GM23248 (cell line): ENCODE measurements around the gene FTL. TPM values are rescaled to one million over a fixed set of nuclear protein-coding genes. Genes with fewer than 3 reads are reported as not detected.
"Not testable (repeated sequence)": the region's sequence is repeated elsewhere in the genome, so short reads cannot be mapped to it uniquely, and the experiment has no call there.

ENCODE experiments used
- DNase-seq: peaks from one replicate; pipeline ENCODE4 v3.0.0-alpha.2; 2015
- H2AFZ ChIP-seq: fragments of 200-600 bp; sonication (generic); 2 replicates; pipeline ENCODE4 v1.6.1; 2016; ENCODE audit warnings: antibody characterized with exemption
- H3F3A ChIP-seq: fragments of 200-600 bp; sonication (generic); 2 replicates; pipeline ENCODE4 v1.6.1; 2016; ENCODE audit warnings: mild to moderate bottlenecking, antibody characterized with exemption, mixed run types; ENCODE audit not compliant: insufficient read depth
- H3K27ac ChIP-seq: fragments of 200-600 bp; sonication (generic); 2 replicates; pipeline ENCODE4 v1.5.1; 2016; ENCODE audit warnings: mild to moderate bottlenecking
- H3K27me3 ChIP-seq: fragments of 200-600 bp; sonication (generic); replicated peaks from 2 replicates; pipeline ENCODE4 v1.6.1; 2016; ENCODE audit warnings: mild to moderate bottlenecking; ENCODE audit not compliant: insufficient read depth
- H3K36me3 ChIP-seq: fragments of 200-600 bp; sonication (generic); 2 replicates; pipeline ENCODE4 v1.6.1; 2016; ENCODE audit warnings: low read depth, mild to moderate bottlenecking
- H3K4me1 ChIP-seq: fragments of 200-600 bp; sonication (generic); 2 replicates; pipeline ENCODE4 v1.6.1; 2016; ENCODE audit warnings: mild to moderate bottlenecking; ENCODE audit not compliant: insufficient read depth
- H3K4me2 ChIP-seq: fragments of 200-600 bp; sonication (generic); one replicate; pipeline ENCODE4 v1.6.1; 2016; ENCODE audit warnings: mild to moderate bottlenecking; ENCODE audit not compliant: unreplicated experiment
- H3K4me3 ChIP-seq: fragments of 200-600 bp; sonication (generic); 2 replicates; pipeline ENCODE4 v1.5.1; 2016; ENCODE audit warnings: mild to moderate bottlenecking
- H3K79me2 ChIP-seq: fragments of 200-600 bp; sonication (generic); 2 replicates; pipeline ENCODE4 v1.6.1; 2016; ENCODE audit warnings: mild to moderate bottlenecking; ENCODE audit not compliant: insufficient read depth
- H3K9ac ChIP-seq: fragments of 200-600 bp; sonication (generic); 2 replicates; pipeline ENCODE4 v1.6.1; 2016; ENCODE audit warnings: mild to moderate bottlenecking
- H3K9me2 ChIP-seq: fragments of 200-600 bp; sonication (generic); 2 replicates; pipeline ENCODE4 v1.6.1; 2016; ENCODE audit warnings: mixed run types, mild to moderate bottlenecking, moderate library complexity; ENCODE audit not compliant: insufficient read depth
- H3K9me3 ChIP-seq: fragments of 200-600 bp; sonication (generic); one replicate; pipeline ENCODE4 v1.6.1; 2017; ENCODE audit warnings: low read depth
- H4K20me1 ChIP-seq: fragments of 200-600 bp; sonication (generic); 2 replicates; pipeline ENCODE4 v1.6.0; 2016; ENCODE audit not compliant: insufficient read depth
- EZH2 ChIP-seq: fragments of 200-600 bp; sonication (generic); IDR thresholded peaks from 2 replicates; pipeline ENCODE4 v1.6.1; 2018; ENCODE audit warnings: antibody characterized with exemption, mild to moderate bottlenecking; ENCODE audit not compliant: insufficient read depth, poor library complexity, severe bottlenecking
- EZH2phosphoT487 ChIP-seq: fragments of 200-600 bp; sonication (generic); IDR thresholded peaks from 2 replicates; pipeline ENCODE4 v1.6.1; 2018; ENCODE audit warnings: antibody characterized with exemption, moderate library complexity, mild to moderate bottlenecking, low read depth; ENCODE audit not compliant: insufficient read depth
- WGBS, 2 experiments: methylation state at CpG; one replicate each; pipeline ENCODE4 v1.1.6; 2015 to 2017; ENCODE audit warnings: low lambda C conversion rate in 2 of 2, low coverage in 1 of 2; ENCODE audit errors: missing lambda C conversion rate in 2 of 2; 5-methylcytosine and 5-hydroxymethylcytosine counted together
- in situ Hi-C: fragments of 300-500 bp; cut with MboI; formaldehyde crosslinking; loops from 2 replicates; pipeline ENCODE4 v1.15.0; 2020
- polyA plus RNA-seq: library from polyadenylated mRNA; unstranded; fragments of >200 nt; fragmentation: Nextera tagmentation; extraction: Ambion mirVana; gene quantifications from 2 replicates; pipeline ENCODE4 v1.2.1, GENCODE V29; 2016
- total RNA-seq: library from RNA; depleted of rRNA; stranded (reverse); fragments of >200 nt; shearing (Covaris generic); gene quantifications from 2 replicates; pipeline ENCODE4 v1.2.3, GENCODE V29; 2014

Gene FTL
- total and polyA plus RNA-seq, 2 experiments from 2014 or later, result 2,848 to 8,171 TPM

DNA sequence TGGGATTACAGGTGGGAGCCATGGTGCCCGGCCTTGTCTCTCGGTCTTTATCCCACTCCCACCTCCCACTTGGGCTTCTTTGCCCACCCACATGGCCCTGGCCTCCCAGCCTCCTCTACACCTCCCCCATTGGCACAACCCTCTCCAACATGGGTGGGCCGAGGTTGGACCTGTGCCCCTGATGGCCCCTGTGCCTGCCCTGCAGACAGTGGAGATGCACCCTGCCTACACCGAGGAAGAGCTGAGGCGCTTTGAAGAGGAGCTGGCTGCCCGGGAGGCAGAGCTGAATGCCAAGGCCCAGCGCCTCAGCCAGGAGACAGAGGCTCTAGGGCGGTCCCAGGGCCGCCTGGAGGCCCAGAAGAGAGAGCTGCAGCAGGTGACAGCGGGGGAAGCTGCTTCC lies 44.2 kb upstream of the FTL start:
- no peak overlapping the region for H3K4me2 ChIP-seq
- no peak for DNase-seq
- H3K36me3 ChIP-seq, result 0 out of 2 replicates have a peak, but pooled peaks cover 8% of the 10 kb centered on the region
- in situ Hi-C loops, result no loop called here
- H3K27me3 ChIP-seq, result no peaks in the 10 kb centered on the region
- no peak for TF ChIP-seq EZH2phosphoT487
- TF ChIP-seq EZH2, result no peak
- no peak overlapping the region for H3K27ac ChIP-seq
- WGBS, 2 experiments, result 78 to 81% methylated on average over 10 of the region's 10 CpGs
- H4K20me1 ChIP-seq, result no peaks in the 10 kb centered on the region
- no peaks in the 10 kb centered on the region for H3K79me2 ChIP-seq
- H3F3A ChIP-seq, result peaks cover 15% of the 10 kb centered on the region
- H3K4me3 ChIP-seq, result no peak overlapping the region
- H3K4me1 ChIP-seq, result peaks cover 14% of the 10 kb centered on the region
- no peak overlapping the region for H3K9ac ChIP-seq
- H3K9me2 ChIP-seq, result no peaks in the 10 kb centered on the region
- H3K9me3 ChIP-seq, result no peaks in the 10 kb centered on the region
- no peak overlapping the region for H2AFZ ChIP-seq

DNA sequence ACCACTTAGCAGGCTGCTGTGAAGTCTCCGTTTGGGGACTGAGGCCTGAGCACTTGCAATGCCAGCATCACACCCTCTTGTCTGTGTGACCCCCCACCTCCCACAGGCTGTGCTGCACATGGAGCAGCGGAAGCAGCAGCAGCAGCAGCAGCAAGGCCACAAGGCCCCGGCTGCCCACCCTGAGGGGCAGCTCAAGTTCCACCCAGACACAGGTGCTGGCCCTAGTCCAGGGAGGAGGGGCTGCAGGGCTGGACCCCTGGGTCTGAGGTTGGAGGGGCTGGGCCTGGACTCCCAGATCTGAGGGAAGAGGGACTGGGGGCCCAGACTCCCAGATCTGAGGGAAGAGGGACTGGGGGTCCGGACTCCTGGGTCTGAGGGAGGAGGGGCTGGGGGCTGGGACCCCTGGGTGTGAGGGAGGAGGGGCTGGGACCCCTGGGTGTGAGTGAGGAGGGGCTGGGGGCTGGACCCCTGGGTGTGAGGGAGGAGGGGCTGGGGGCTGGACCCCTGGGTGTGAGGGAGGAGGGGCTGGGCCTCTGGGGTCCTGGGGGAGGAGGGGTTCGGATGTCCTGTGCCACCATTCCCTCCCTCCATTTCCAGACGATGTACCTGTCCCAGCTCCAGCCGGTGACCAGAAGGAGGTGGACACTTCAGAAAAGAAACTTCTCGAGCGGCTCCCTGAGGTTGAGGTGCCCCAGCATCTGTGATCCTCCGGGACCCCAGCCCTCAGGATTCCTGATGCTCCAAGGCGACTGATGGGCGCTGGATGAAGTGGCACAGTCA lies 43.2 kb upstream of the FTL start:
- H3K9ac ChIP-seq, result no peak overlapping the region
- H3K4me1 ChIP-seq, result peaks cover 23% of the 10 kb centered on the region
- H3F3A ChIP-seq, result peaks cover 23% of the 10 kb centered on the region
- TF ChIP-seq EZH2, result no peak
- TF ChIP-seq EZH2phosphoT487, result no peak
- no peak overlapping the region for H3K27ac ChIP-seq
- no peak overlapping the region for H3K4me3 ChIP-seq
- no peak for DNase-seq
- H3K4me2 ChIP-seq, result no peak overlapping the region
- H3K36me3 ChIP-seq, result 0 out of 2 replicates have a peak, but pooled peaks cover 3% of the 10 kb centered on the region
- H2AFZ ChIP-seq, result no peak overlapping the region
- H3K9me2 ChIP-seq, result no peaks in the 10 kb centered on the region
- 84 to 89% methylated on average over 8 to 12 of the region's 12 CpGs for WGBS, 2 experiments
- H3K79me2 ChIP-seq, result no peaks in the 10 kb centered on the region
- in situ Hi-C loops, result no loop called here
- no peaks in the 10 kb centered on the region for H3K27me3 ChIP-seq
- no peaks in the 10 kb centered on the region for H4K20me1 ChIP-seq
- no peaks in the 10 kb centered on the region for H3K9me3 ChIP-seq

DNA sequence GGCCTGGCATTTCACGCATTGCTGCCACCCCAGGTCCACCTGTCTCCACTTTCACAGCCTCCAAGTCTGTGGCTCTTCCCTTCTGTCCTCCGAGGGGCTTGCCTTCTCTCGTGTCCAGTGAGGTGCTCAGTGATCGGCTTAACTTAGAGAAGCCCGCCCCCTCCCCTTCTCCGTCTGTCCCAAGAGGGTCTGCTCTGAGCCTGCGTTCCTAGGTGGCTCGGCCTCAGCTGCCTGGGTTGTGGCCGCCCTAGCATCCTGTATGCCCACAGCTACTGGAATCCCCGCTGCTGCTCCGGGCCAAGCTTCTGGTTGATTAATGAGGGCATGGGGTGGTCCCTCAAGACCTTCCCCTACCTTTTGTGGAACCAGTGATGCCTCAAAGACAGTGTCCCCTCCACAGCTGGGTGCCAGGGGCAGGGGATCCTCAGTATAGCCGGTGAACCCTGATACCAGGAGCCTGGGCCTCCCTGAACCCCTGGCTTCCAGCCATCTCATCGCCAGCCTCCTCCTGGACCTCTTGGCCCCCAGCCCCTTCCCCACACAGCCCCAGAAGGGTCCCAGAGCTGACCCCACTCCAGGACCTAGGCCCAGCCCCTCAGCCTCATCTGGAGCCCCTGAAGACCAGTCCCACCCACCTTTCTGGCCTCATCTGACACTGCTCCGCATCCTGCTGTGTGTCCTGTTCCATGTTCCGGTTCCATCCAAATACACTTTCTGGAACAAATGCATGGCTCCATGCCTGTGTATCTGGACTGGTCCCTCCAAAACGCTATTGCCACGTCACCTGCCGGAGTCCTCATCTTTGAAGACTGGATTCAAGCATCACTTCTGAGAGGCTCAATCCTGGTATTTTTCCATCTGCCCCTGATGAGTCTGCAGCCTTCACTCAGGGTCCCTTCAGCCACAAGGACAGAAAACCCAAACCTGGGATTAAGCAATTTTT lies 42.3 kb upstream of the FTL start:
- no peaks in the 10 kb centered on the region for H3K27me3 ChIP-seq
- no peaks in the 10 kb centered on the region for H3K9me3 ChIP-seq
- 82 to 87% methylated on average over 17 to 18 of the region's 18 CpGs for WGBS, 2 experiments
- in situ Hi-C loops, result no loop called here
- no peak overlapping the region for H3K9ac ChIP-seq
- H3K4me1 ChIP-seq, result peaks cover 23% of the 10 kb centered on the region
- no peak overlapping the region for H3K4me3 ChIP-seq
- 0 out of 2 replicates have a peak, but pooled peaks cover 3% of the 10 kb centered on the region for H3K36me3 ChIP-seq
- no peak overlapping the region for H3K27ac ChIP-seq
- no peaks in the 10 kb centered on the region for H3K9me2 ChIP-seq
- no peak for TF ChIP-seq EZH2
- TF ChIP-seq EZH2phosphoT487, result no peak
- no peaks in the 10 kb centered on the region for H3K79me2 ChIP-seq
- no peaks in the 10 kb centered on the region for H4K20me1 ChIP-seq
- peaks cover 23% of the 10 kb centered on the region for H3F3A ChIP-seq
- H2AFZ ChIP-seq, result no peak overlapping the region
- no peak for DNase-seq
- no peak overlapping the region for H3K4me2 ChIP-seq

DNA sequence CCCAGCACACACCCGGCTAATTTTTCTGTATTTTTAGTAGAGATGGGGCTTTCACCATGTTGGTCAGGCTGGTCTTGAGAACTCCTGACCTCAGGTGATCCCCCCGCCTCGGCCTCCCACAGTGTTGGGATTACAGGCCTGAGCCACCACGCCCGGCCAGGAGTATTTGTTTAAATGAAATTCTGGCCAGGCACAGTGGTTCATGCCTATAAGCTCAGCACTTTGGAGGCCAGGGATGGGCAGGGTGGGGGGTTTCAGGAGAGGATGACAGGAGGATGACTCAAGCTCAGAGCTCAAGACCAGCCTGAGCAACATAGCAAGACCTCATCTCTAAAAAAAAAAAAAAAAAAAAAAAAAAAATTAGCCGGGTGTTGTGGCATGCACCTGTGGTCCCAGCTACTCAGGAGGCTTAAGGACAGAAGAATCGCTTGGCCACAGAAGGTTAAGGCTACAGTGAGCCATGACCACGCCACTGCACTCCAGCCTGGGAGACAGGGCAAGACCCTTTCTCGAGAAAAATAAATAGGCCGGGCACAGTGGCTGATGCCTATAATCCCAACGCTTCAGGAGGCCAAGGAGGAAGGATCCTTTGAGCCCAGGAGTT lies 39.8 kb upstream of the FTL start:
- H3K4me1 ChIP-seq, result peaks cover 23% of the 10 kb centered on the region
- peak overlapping the region; percentile 66 for H3K27ac ChIP-seq
- no peaks in the 10 kb centered on the region for H3K27me3 ChIP-seq
- no peak overlapping the region for H2AFZ ChIP-seq
- H3K4me3 ChIP-seq, result no peak overlapping the region
- H3K9me2 ChIP-seq, result no peaks in the 10 kb centered on the region
- H3K9ac ChIP-seq, result peak overlapping the region; percentile 63; the same call in 1 of the 2 replicates
- no peaks in the 10 kb centered on the region for H3K9me3 ChIP-seq
- H4K20me1 ChIP-seq, result no peaks in the 10 kb centered on the region
- TF ChIP-seq EZH2 (no peak), EZH2phosphoT487 (no peak)
- DNase-seq, result peak; percentile 92
- H3K4me2 ChIP-seq, result peak overlapping the region; percentile 57
- peaks cover 23% of the 10 kb centered on the region for H3F3A ChIP-seq
- in situ Hi-C loops, result no loop called here
- 43 to 45% methylated on average over 10 to 11 of the region's 11 CpGs for WGBS, 2 experiments
- H3K79me2 ChIP-seq, result no peaks in the 10 kb centered on the region
- no peaks in the 10 kb centered on the region for H3K36me3 ChIP-seq

DNA sequence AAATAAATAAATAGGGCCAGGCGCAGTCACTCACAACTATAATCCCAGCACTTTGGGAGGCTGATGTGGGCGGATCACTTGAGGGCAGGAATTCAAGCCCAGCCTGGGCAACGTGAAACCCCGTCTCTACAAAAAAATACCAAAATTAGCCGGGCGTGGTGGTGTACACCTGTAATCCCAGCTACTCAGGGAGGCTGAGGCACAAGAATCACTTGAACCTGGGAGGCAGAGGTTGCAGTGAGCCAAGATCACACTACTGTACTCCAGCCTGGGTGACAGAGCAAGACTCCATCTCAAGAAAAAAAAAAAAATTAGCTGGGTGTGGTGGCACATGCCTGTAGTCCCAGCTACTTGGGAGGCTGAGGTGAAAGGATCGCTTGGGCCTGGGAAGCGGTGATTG lies 39.2 kb upstream of the FTL start:
- H3K9me2 ChIP-seq, DNase-seq, H3K9ac ChIP-seq, in situ Hi-C loops, H3K79me2 ChIP-seq, H3K9me3 ChIP-seq, H2AFZ ChIP-seq, H3K4me3 ChIP-seq, H3K36me3 ChIP-seq, H3K27me3 ChIP-seq, H4K20me1 ChIP-seq: not testable (repeated sequence)
- Histone ChIP-seq H3K27ac (peak overlapping the region; percentile 74; the same call in 1 of the 2 replicates), H3K4me1 (peaks cover 23% of the 10 kb centered on the region), H3K4me2 (peak overlapping the region; percentile 1), H3F3A (peaks cover 23% of the 10 kb centered on the region)
- WGBS, 2 experiments, result 81 to 88% methylated on average over 8 of the region's 8 CpGs
